CD8-positive, alpha-beta memory T cell (primary cell): Measurements from ENCODE around the gene TANC1. TPM values are rescaled to one million over a fixed set of nuclear protein-coding genes. Genes with fewer than 3 reads are reported as not detected.
A peak's percentile ranks its signal among the peaks of the same experiment; 100 is the strongest.

Source experiments
- CTCF ChIA-PET: fragments of 350-600 bp; sonication (Branson Sonifier 250); formaldehyde crosslinking; loops from one replicate; lab custom pipeline; 2021; ENCODE audit warnings: antibody characterized with exemption; lab: Charles Lee
- POLR2A ChIA-PET: fragments of 350-600 bp; sonication (Branson Sonifier 250); formaldehyde crosslinking; loops from one replicate; lab custom pipeline; 2021; ENCODE audit warnings: antibody characterized with exemption; lab: Charles Lee
- DNase-seq, 5 donors: peaks; one replicate each; pipeline versions ENCODE4 v3.0.0 to v3.0.0-alpha.2; 2020 to 2022; ENCODE audit warnings: mixed read lengths in 1 of 5
- H3K27ac ChIP-seq: one replicate; pipeline ENCODE4 v1.7.0; 2013; ENCODE audit warnings: low read depth, mild to moderate bottlenecking, low read length, moderate library complexity
- H3K27me3 ChIP-seq: 2 replicates; pipeline ENCODE4 v1.7.0; 2013; ENCODE audit warnings: low read length, mild to moderate bottlenecking; ENCODE audit not compliant: insufficient read depth, poor library complexity, severe bottlenecking
- H3K36me3 ChIP-seq: 2 replicates; pipeline ENCODE4 v1.7.0; 2013; ENCODE audit warnings: mild to moderate bottlenecking, low read length, moderate library complexity; ENCODE audit not compliant: insufficient read depth
- H3K4me1 ChIP-seq: 2 replicates; pipeline ENCODE4 v1.7.0; 2013; ENCODE audit warnings: mild to moderate bottlenecking, low read length, moderate library complexity; ENCODE audit not compliant: insufficient read depth
- H3K4me3 ChIP-seq: 2 replicates; pipeline ENCODE4 v1.7.0; 2013; ENCODE audit warnings: mild to moderate bottlenecking, low read length
- H3K9me3 ChIP-seq: 2 replicates; pipeline ENCODE4 v1.7.0; 2013; ENCODE audit warnings: mild to moderate bottlenecking, low read length
- H3K27ac Mint-ChIP-seq, 8 donors: one replicate each; pipeline ENCODE4 v1.8.0; 2020 to 2021; ENCODE audit warnings: mixed read lengths in 8 of 8, mild to moderate bottlenecking in 6 of 8, inconsistent platforms in 3 of 8, moderate library complexity in 3 of 8
- H3K27me3 Mint-ChIP-seq, 2 donors: one replicate each; pipeline ENCODE4 v1.8.0; 2020 to 2021; ENCODE audit warnings: mixed read lengths in 2 of 2, mild to moderate bottlenecking in 1 of 2, moderate library complexity in 1 of 2
- H3K36me3 Mint-ChIP-seq, 3 donors: one replicate each; pipeline ENCODE4 v1.8.0; 2020 to 2021; ENCODE audit warnings: mixed read lengths in 3 of 3, inconsistent platforms in 1 of 3, mild to moderate bottlenecking in 1 of 3
- H3K4me1 Mint-ChIP-seq, 3 donors: one replicate each; pipeline ENCODE4 v1.8.0; 2020 to 2021; ENCODE audit warnings: mixed read lengths in 3 of 3, inconsistent platforms in 1 of 3, mild to moderate bottlenecking in 1 of 3
- H3K4me3 Mint-ChIP-seq, 7 donors: one replicate each; pipeline ENCODE4 v1.8.0; 2020 to 2021; ENCODE audit warnings: mixed read lengths in 7 of 7, mild to moderate bottlenecking in 6 of 7, moderate library complexity in 4 of 7, inconsistent platforms in 2 of 7
- H3K9me3 Mint-ChIP-seq, 5 donors: one replicate each; pipeline ENCODE4 v1.8.0; 2020 to 2022; ENCODE audit warnings: mixed read lengths in 5 of 5, mild to moderate bottlenecking in 3 of 5, moderate library complexity in 2 of 5, inconsistent platforms in 1 of 5
- polyA plus RNA-seq: library from polyadenylated mRNA; unstranded; fragments of 300-500 nt; fragmentation: Illumina TruSeq; gene quantifications from one replicate; pipeline ENCODE4 v1.2.3, GENCODE V29; 2021
- total RNA-seq, 2 experiments: library from RNA; stranded (reverse); gene quantifications; one replicate each; pipeline ENCODE4 v1.2.3, GENCODE V29; 2021

The TANC1 gene
- total and polyA plus RNA-seq, 3 experiments from 2014 or later, result 0.11 to 0.64 (median 0.13) TPM

DNA sequence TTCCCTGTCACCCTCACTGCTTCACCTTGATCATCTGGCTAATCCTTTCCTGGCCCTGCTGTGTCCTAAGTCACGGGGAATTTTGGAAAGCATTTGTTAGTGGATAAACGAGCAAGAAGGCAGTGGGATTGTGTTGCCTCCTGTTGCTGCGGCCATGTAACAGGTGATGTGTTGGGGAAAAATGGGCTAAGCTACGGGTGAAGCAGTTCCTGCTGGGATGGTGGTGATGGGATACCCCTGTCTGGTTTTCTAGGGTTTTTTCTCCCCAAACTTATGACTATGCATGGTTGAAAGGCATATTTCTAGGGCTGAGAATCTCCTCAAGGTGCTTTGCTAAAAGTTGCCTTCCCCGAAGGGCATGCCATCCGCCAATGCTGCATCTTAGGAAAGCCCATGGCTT, 249.9 kb downstream of the TANC1 start:
- H3K4me1 ChIP-seq, result no peaks in the 10 kb centered on the region
- no peak for DNase-seq
- H3K36me3 Mint-ChIP-seq, result peaks cover 0 to 11% (median 2%) of the 10 kb centered on the region in 3 donors
- H3K4me1 Mint-ChIP-seq, result peaks cover 0 to 4% (median 1%) of the 10 kb centered on the region in 3 donors
- no peaks in the 10 kb centered on the region for H3K36me3 ChIP-seq
- H3K9me3 ChIP-seq, result no peaks in the 10 kb centered on the region
- no peaks in the 10 kb centered on the region for H3K9me3 Mint-ChIP-seq
- H3K27ac ChIP-seq, result no peak overlapping the region
- CTCF ChIA-PET, result interaction anchor here (1.9 kb wide), 1 partner anchor 8 kb away, joined by 4 read pairs; no protein-coding TSS in a partner anchor
- no peaks in the 10 kb centered on the region for H3K27me3 ChIP-seq
- peaks cover 1 to 12% of the 10 kb centered on the region in 2 donors for H3K27me3 Mint-ChIP-seq
- POLR2A ChIA-PET, result no interaction called here
- no peak overlapping the region for H3K4me3 ChIP-seq
- H3K27ac Mint-ChIP-seq, result no peak overlapping the region
- no peak overlapping the region for H3K4me3 Mint-ChIP-seq

DNA sequence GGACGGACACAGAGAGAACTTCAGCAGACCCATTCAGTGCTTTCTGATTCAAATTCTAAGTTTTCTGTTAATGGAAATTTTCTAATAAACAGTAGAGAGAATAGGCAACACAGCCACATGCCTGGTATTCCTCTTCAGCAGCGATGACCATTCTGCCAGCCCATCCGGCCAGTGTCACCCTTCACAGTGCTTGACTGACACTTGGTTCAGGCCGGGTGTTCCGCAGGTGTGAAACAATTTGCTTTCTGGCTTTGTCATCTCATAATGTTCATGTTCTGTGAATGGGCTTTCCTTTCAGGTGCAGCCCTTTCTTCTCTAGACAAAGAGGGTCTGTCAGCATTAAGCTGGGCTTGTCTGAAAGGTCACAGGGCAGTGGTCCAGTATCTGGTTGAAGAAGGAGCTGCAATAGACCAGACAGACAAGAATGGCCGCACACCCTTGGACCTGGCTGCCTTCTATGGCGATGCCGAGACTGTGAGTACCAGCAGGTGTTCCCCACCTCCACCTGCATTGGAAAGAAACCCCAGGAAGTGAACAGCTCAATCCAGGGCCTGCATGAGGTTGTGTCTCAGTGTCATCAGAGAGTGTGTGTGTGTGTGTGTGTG, 251.1 kb downstream of the TANC1 start:
- no peaks in the 10 kb centered on the region for H3K27me3 ChIP-seq
- peaks cover 10 to 12% (median 11%) of the 10 kb centered on the region in 3 donors for H3K4me1 Mint-ChIP-seq
- no peak overlapping the region for H3K27ac Mint-ChIP-seq
- no peaks in the 10 kb centered on the region for H3K9me3 Mint-ChIP-seq
- H3K4me3 Mint-ChIP-seq, result no peak overlapping the region
- H3K4me3 ChIP-seq, result no peak overlapping the region
- H3K27me3 Mint-ChIP-seq, result peaks cover 1 to 15% of the 10 kb centered on the region in 2 donors
- H3K4me1 ChIP-seq, result no peaks in the 10 kb centered on the region
- H3K9me3 ChIP-seq, result no peaks in the 10 kb centered on the region
- DNase-seq, result no peak
- no peak overlapping the region for H3K27ac ChIP-seq
- CTCF ChIA-PET, result no interaction called here
- no peaks in the 10 kb centered on the region for H3K36me3 ChIP-seq
- peaks cover 0 to 11% (median 2%) of the 10 kb centered on the region in 3 donors for H3K36me3 Mint-ChIP-seq
- POLR2A ChIA-PET, result no interaction called here

DNA sequence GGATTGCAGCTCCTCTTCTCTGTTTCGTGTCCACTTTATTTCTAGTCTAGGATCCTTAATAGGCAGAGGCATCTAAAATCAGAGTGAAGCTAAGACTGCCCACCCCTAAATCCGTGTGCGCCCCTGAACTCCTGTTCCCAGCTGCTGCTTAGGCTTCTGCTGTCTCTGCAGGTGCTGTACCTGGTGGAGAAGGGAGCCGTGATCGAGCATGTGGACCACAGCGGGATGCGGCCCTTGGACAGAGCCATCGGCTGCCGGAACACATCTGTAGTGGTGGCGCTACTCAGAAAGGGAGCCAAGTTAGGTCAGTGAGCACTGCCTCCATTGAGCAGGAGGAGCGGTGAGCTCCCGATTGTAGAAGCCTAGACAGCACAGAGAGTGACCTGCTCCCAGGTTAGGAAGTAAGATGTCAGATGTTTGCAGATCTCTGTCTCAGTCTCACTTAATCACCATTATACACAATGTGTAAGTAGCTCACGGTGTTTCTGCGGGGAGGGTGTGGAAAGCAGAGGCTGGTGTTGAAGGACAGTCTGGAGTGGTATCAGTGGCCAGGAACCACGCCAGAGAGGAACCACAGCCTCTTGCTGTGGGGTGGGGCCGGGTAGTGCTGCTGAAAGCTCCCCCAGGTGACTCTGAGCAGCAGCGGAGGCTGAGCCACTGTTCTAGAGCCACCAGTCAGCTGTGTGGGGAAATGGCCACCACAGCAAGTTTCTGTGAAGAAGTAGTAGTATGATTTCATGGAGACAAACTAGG, 255.8 kb downstream of the TANC1 start:
- POLR2A ChIA-PET, result no interaction called here
- Histone ChIP-seq H3K36me3 (no peaks in the 10 kb centered on the region), H3K4me1 (peaks cover 31% of the 10 kb centered on the region), H3K4me3 (no peak overlapping the region), H3K9me3 (no peaks in the 10 kb centered on the region), H3K27me3 (no peaks in the 10 kb centered on the region), H3K27ac (no peak overlapping the region)
- H3K27me3 Mint-ChIP-seq, result peaks cover 2 to 12% of the 10 kb centered on the region in 2 donors
- H3K9me3 Mint-ChIP-seq, result no peaks in the 10 kb centered on the region
- H3K4me1 Mint-ChIP-seq, result peaks cover 49 to 53% (median 52%) of the 10 kb centered on the region in 3 donors
- CTCF ChIA-PET, result interaction anchor here (1.5 kb wide), 1 partner anchor 15 kb away, joined by 5 read pairs; no protein-coding TSS in a partner anchor
- no peak for DNase-seq
- no peaks in the 10 kb centered on the region for H3K36me3 Mint-ChIP-seq
- peak overlapping the region in 4 of 8 donors; percentile 36 to 81 (median 61) for H3K27ac Mint-ChIP-seq
- H3K4me3 Mint-ChIP-seq, result peak overlapping the region in 3 of 7 donors; percentile 35 to 85 (median 41)

DNA sequence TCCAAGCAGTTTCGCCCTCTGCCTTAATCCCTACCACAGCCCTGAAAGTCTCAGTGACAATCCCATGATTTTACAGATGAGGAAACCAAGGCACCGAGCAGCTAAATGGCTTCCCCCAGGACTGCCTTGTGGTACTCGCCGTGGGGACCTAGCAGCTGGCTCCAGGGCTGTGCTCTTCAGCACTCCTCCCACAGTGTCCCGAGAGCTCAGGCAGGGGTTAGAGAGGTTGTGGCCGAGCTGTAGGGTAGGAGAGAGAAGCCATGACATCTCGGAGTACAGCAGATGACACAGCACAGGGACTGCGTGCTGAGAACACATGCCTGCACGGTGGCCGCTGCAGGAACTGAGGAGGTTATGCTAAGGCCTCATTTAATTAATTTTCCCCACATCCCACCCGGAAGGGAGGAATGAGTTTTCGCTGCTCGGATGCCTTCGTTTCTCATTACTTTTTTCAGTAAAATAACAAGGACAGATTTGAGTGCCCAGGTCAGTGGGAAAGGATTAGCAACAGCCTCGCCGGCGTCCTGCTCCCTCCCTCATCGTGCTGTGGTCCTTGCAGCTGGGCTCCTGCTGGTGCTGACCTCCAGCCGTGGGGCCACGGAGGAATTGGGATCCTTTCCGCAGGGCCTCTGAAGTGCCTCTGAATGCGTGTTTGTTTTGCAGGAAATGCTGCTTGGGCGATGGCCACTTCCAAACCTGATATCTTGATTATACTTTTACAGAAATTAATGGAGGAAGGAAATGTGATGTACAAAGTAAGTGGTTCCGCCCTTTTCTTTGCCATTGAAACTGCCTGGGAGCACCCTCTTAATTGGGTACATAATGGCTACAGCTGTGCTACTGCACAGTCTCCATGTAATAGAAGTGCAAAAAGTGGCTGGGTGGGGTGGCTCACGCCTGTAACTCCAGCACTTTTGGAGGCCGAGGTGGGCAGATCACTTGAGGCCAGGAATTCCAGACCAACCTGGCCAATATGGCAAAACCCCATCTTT, 256.9 kb downstream of the TANC1 start:
- no peaks in the 10 kb centered on the region for H3K36me3 Mint-ChIP-seq
- ChIA-PET CTCF (interaction anchor here (1.0 kb wide), 1 partner anchor 11 kb away, joined by 4 read pairs; no protein-coding TSS in a partner anchor), POLR2A (no interaction called here)
- H3K4me1 Mint-ChIP-seq, result peaks cover 49 to 53% (median 52%) of the 10 kb centered on the region in 3 donors
- Histone ChIP-seq H3K4me1 (peaks cover 31% of the 10 kb centered on the region), H3K4me3 (no peak overlapping the region), H3K9me3 (no peaks in the 10 kb centered on the region), H3K27me3 (no peaks in the 10 kb centered on the region), H3K36me3 (no peaks in the 10 kb centered on the region), H3K27ac (no peak overlapping the region)
- H3K27ac Mint-ChIP-seq, result peak overlapping the region in 4 of 8 donors; percentile 22 to 89 (median 78)
- H3K27me3 Mint-ChIP-seq, result peaks cover 2 to 12% of the 10 kb centered on the region in 2 donors
- DNase-seq, result no peak
- H3K9me3 Mint-ChIP-seq, result no peaks in the 10 kb centered on the region
- peak overlapping the region in 5 of 7 donors; percentile 23 to 76 (median 55) for H3K4me3 Mint-ChIP-seq

DNA sequence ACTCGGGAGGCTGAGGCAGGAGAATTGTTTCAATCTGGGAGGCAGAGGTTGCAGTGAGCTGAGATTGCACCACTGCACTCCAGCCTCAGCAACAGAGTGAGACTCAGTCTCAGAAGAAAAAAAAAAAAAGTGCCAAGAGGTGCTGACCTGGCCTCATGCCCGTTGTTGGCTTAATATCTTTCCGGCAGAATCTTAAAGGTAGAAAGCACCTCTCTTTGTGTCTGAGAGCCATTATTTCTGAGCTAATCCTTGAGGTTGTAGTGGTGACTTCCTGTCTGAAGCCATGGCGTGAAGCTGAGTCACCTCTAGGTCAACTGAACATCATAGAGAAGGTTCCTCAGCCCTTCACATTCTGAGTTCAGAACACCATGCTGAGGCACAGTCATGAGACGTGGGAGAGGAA, 257.6 kb downstream of the TANC1 start:
- Histone ChIP-seq H3K4me3 (no peak overlapping the region), H3K9me3 (no peaks in the 10 kb centered on the region), H3K4me1 (peaks cover 31% of the 10 kb centered on the region), H3K36me3 (no peaks in the 10 kb centered on the region), H3K27me3 (no peaks in the 10 kb centered on the region), H3K27ac (no peak overlapping the region)
- ChIA-PET CTCF (interaction anchor here (1.0 kb wide), 1 partner anchor 11 kb away, joined by 4 read pairs; no protein-coding TSS in a partner anchor), POLR2A (no interaction called here)
- Mint-ChIP-seq H3K4me1 (peaks cover 49 to 53% (median 52%) of the 10 kb centered on the region in 3 donors), H3K4me3 (peak overlapping the region in 6 of 7 donors; percentile 23 to 76 (median 46)), H3K27ac (peak overlapping the region; percentile 22 to 89 (median 73)), H3K9me3 (no peaks in the 10 kb centered on the region), H3K27me3 (peaks cover 2 to 12% of the 10 kb centered on the region in 2 donors), H3K36me3 (no peaks in the 10 kb centered on the region)
- peak in 2 of 5 donors; percentile 9 to 31 for DNase-seq

DNA sequence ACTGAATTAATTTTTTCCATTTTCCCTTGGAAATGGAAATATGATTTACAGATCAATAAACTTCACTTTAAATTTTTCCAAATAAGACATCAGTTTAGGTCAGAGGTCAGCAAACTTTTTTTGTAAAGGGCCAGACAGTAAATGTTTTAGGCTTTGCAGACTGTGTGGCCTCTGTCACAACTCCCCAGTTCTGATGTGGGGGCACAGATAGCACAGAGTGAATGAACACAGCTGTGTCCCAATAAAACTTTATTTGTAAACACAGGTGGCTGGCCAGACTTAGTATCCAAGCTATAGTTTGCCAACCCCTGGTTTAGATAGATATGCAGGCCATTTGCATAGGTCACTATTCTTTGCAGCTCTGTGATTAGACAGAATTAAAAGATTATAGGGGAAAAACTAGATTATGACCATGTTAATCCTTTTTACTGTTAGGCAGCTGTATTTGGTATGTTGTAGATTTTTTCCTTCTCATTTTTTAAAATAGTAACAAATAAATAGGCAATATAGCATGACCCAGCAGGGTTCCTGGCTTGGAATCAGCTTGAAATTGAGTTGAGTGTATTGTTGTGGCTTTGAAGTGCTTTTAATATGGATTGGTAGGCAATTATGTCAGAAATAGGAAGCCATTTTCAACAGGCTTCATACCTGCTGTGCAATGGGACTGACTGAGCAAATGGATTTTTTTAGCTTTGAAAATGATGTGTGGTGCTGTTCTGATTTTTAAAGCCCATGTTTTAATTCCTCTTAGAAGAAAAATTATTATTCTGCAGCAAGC, 258.4 kb downstream of the TANC1 start:
- H3K36me3 ChIP-seq, result no peaks in the 10 kb centered on the region
- H3K9me3 Mint-ChIP-seq, result no peaks in the 10 kb centered on the region
- peaks cover 49 to 53% (median 52%) of the 10 kb centered on the region in 3 donors for H3K4me1 Mint-ChIP-seq
- CTCF ChIA-PET, result interaction anchor here (1.0 to 1.1 kb wide), 2 partner anchors 9 to 12 kb away, joined by 4 read pairs; no protein-coding TSS in a partner anchor
- no peaks in the 10 kb centered on the region for H3K36me3 Mint-ChIP-seq
- H3K27me3 ChIP-seq, result no peaks in the 10 kb centered on the region
- H3K27ac ChIP-seq, result no peak overlapping the region
- H3K4me3 Mint-ChIP-seq, result peak overlapping the region in 4 of 7 donors; percentile 29 to 59 (median 47)
- peaks cover 2 to 8% of the 10 kb centered on the region in 2 donors for H3K27me3 Mint-ChIP-seq
- peak overlapping the region in 7 of 8 donors; percentile 4 to 85 (median 63) for H3K27ac Mint-ChIP-seq
- peaks cover 31% of the 10 kb centered on the region for H3K4me1 ChIP-seq
- H3K4me3 ChIP-seq, result no peak overlapping the region
- no peaks in the 10 kb centered on the region for H3K9me3 ChIP-seq
- DNase-seq, result no peak
- POLR2A ChIA-PET, result no interaction called here

DNA sequence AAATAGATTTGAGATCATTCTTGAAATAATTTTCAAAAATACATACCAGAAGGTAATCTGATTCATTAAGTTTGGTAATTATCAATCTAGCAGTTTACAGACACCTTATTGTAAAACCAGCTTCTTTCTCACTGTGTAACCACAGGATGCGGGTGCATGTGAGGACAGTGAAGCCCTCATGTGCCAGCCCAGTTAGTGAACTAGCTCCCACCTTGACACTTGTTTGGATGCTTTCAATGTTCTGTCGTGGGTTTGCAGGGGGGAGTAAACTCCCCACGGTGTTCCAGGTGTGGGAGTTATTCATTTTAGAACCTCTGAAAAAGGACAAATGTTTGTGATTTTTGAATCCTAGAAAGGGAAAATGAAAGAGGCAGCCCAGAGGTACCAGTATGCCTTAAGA, 259.0 kb downstream of the TANC1 start:
- Mint-ChIP-seq H3K27ac (peak overlapping the region; percentile 4 to 90 (median 70)), H3K9me3 (no peaks in the 10 kb centered on the region), H3K4me1 (peaks cover 49 to 53% (median 52%) of the 10 kb centered on the region in 3 donors), H3K4me3 (peak overlapping the region in 4 of 7 donors; percentile 29 to 59 (median 47)), H3K27me3 (peaks cover 2 to 3% of the 10 kb centered on the region in 2 donors), H3K36me3 (no peaks in the 10 kb centered on the region)
- peak in 3 of 5 donors; percentile 15 to 51 (median 31) for DNase-seq
- Histone ChIP-seq H3K9me3 (no peaks in the 10 kb centered on the region), H3K27ac (no peak overlapping the region), H3K4me3 (no peak overlapping the region), H3K27me3 (no peaks in the 10 kb centered on the region), H3K36me3 (no peaks in the 10 kb centered on the region), H3K4me1 (peaks cover 31% of the 10 kb centered on the region)
- ChIA-PET CTCF (interaction anchor here (1.1 kb wide), 1 partner anchor 10 kb away, joined by 4 read pairs; no protein-coding TSS in a partner anchor), POLR2A (no interaction called here)
